NT2/D1 (cell line): ENCODE data around the gene SIRT4.

ENCODE experiments used
- YY1 ChIP-seq: IDR thresholded peaks from 2 replicates; pipeline ENCODE4 v1.6.1; 2011; ENCODE audit not compliant: insufficient read length, insufficient read depth
- ZNF274 ChIP-seq: IDR thresholded peaks from 2 replicates; pipeline ENCODE4 v1.6.1; 2011; ENCODE audit warnings: mild to moderate bottlenecking, low read depth, low read length

- TF ChIP-seq ZNF274: no peak
- TF ChIP-seq YY1: no peak
These were observed at the start of gene SIRT4 for GRCh38 chr12:120301962-120302815.
